Endothelial cell of umbilical vein (primary cell): ENCODE measurements around the gene FCN1. TPM values are rescaled to one million over a fixed set of nuclear protein-coding genes. Genes with fewer than 3 reads are reported as not detected.

ENCODE experiments used
- BruUV-seq: library from RNA; stranded (reverse); fragments of 400-500 nt; replicated peaks from 2 replicates; lab custom pipeline; 2021; lab: Mats Ljungman, UMichigan
- CTCF ChIA-PET: fragments of 300-600, 350-600 bp; sonication (Branson Sonifier 250); formaldehyde crosslinking; loops from one replicate; lab custom pipeline; 2021; ENCODE audit warnings: antibody characterized with exemption, inconsistent platforms; lab: Charles Lee
- POLR2A ChIA-PET: fragments of 300-600, 350-600 bp; sonication (Branson Sonifier 250); formaldehyde crosslinking; loops from one replicate; lab custom pipeline; 2021; ENCODE audit warnings: antibody characterized with exemption, inconsistent platforms; lab: Charles Lee
- DNase-seq: peaks from one replicate; pipeline ENCODE4 v3.0.0-alpha.2; 2011; ENCODE audit warnings: low read depth, low spot score
- FAIRE-seq: peaks from 2 replicates; lab custom pipeline; 2011; peaks lifted over from hg19 to GRCh38; lab: Jason Lieb, UNC
- H2AFZ ChIP-seq: 2 replicates; pipeline ENCODE4 v1.6.0; 2012; ENCODE audit warnings: low read depth, low read length, control low read depth, inconsistent platforms
- H3K27ac ChIP-seq: 2 replicates; pipeline ENCODE4 v1.5.1; 2011; ENCODE audit warnings: low read depth, mild to moderate bottlenecking, control low read depth, low read length, moderate library complexity; ENCODE audit not compliant: insufficient read depth
- H3K27me3 ChIP-seq, 2 experiments: 2 replicates each; pipeline versions ENCODE4 v1.6.0 to v1.6.1; 2011; ENCODE audit warnings: low read length in 2 of 2, mixed read lengths in 1 of 2; ENCODE audit not compliant: control insufficient read depth in 2 of 2, insufficient read depth in 2 of 2
- H3K36me3 ChIP-seq, 2 experiments: 2 replicates in 1 of 2; 3 replicates in 1 of 2; pipeline ENCODE4 v1.5.1; 2011; ENCODE audit warnings: low read length in 2 of 2, mild to moderate bottlenecking in 1 of 2, moderate library complexity in 1 of 2; ENCODE audit not compliant: control insufficient read depth in 2 of 2, insufficient read depth in 2 of 2; ENCODE audit errors: extremely low read depth in 1 of 2
- H3K4me1 ChIP-seq: 3 replicates; pipeline ENCODE4 v1.5.1; 2011; ENCODE audit warnings: mild to moderate bottlenecking, low read length; ENCODE audit not compliant: control insufficient read depth, insufficient read depth; ENCODE audit errors: extremely low read depth
- H3K4me2 ChIP-seq: 2 replicates; pipeline ENCODE4 v1.6.1; 2011; ENCODE audit warnings: low read length, control low read depth, mixed read lengths; ENCODE audit not compliant: insufficient read depth
- H3K4me3 ChIP-seq, 3 experiments: fragments of 200-600 bp in 1 of 3; sonication (generic), shearing (Covaris generic) in 1 of 3; replicated peaks in 1 of 3; 2 replicates each; pipeline ENCODE4 v1.5.1; 2011 to 2016; ENCODE audit warnings: control low read depth in 3 of 3, low read length in 3 of 3, mild to moderate bottlenecking in 2 of 3, inconsistent platforms in 1 of 3, low read depth in 1 of 3, moderate library complexity in 1 of 3; ENCODE audit not compliant: insufficient read depth in 1 of 3
- H3K79me2 ChIP-seq: 2 replicates; pipeline ENCODE4 v1.6.0; 2012; ENCODE audit warnings: low read length, inconsistent platforms; ENCODE audit not compliant: control insufficient read depth, insufficient read depth
- H3K9ac ChIP-seq: replicated peaks from 2 replicates; pipeline ENCODE3; 2011; ENCODE audit warnings: low read length, control low read depth; ENCODE audit not compliant: insufficient read depth; ENCODE audit errors: extremely low read depth
- H3K9me1 ChIP-seq: replicated peaks from 3 replicates; pipeline ENCODE4 v1.6.0; 2011; ENCODE audit warnings: mild to moderate bottlenecking, low read length; ENCODE audit not compliant: control insufficient read depth, insufficient read depth; ENCODE audit errors: extremely low read depth
- H3K9me3 ChIP-seq: replicated peaks from 2 replicates; pipeline ENCODE4 v1.5.1; 2012; ENCODE audit warnings: low read length, inconsistent platforms; ENCODE audit not compliant: control insufficient read depth, insufficient read depth
- H4K20me1 ChIP-seq: replicated peaks from 2 replicates; pipeline ENCODE3; 2011; ENCODE audit warnings: mild to moderate bottlenecking, low read length; ENCODE audit not compliant: control insufficient read depth, insufficient read depth; ENCODE audit errors: extremely low read depth
- CTCF ChIP-seq, 2 donors: IDR thresholded peaks; 1 replicate in 1 of 2; 2 replicates in 1 of 2; pipeline ENCODE4 v1.5.1; 2011; ENCODE audit warnings: low read length in 2 of 2, mild to moderate bottlenecking in 2 of 2, moderate library complexity in 2 of 2, control low read depth in 1 of 2, inconsistent platforms in 1 of 2, low read depth in 1 of 2; ENCODE audit not compliant: insufficient read depth in 1 of 2; ENCODE audit errors: extremely low read depth in 1 of 2
- EZH2 ChIP-seq: IDR thresholded peaks from 2 replicates; pipeline ENCODE4 v1.6.1; 2012; ENCODE audit warnings: borderline replicate concordance, low read depth, mild to moderate bottlenecking, moderate library complexity, low read length, inconsistent platforms; ENCODE audit not compliant: severe bottlenecking
- FOS ChIP-seq: IDR thresholded peaks from 2 replicates; pipeline ENCODE4 v1.6.1; 2011; ENCODE audit warnings: mild to moderate bottlenecking, low read length, moderate library complexity, borderline replicate concordance; ENCODE audit not compliant: insufficient read depth
- GATA2 ChIP-seq: IDR thresholded peaks from 2 replicates; pipeline ENCODE4 v1.7.0; 2011; ENCODE audit warnings: low read depth, mild to moderate bottlenecking, moderate library complexity, mixed read lengths, low read length; ENCODE audit not compliant: insufficient read length, insufficient read depth
- JUN ChIP-seq: IDR thresholded peaks from 2 replicates; pipeline ENCODE4 v1.6.1; 2011; ENCODE audit warnings: borderline replicate concordance, low read depth; ENCODE audit not compliant: insufficient read length, insufficient read depth
- MYC ChIP-seq: IDR thresholded peaks from one replicate; pipeline ENCODE4 v1.6.1; 2011; ENCODE audit warnings: mild to moderate bottlenecking, low read depth, low read length
- POLR2A ChIP-seq: IDR thresholded peaks from 2 replicates; pipeline ENCODE4 v1.6.1; 2012; ENCODE audit warnings: low read depth, mild to moderate bottlenecking, control low read depth, low read length
- POLR2AphosphoS5 ChIP-seq: IDR thresholded peaks from 2 replicates; pipeline ENCODE4 v1.6.1; 2012; ENCODE audit warnings: low read depth, mild to moderate bottlenecking, control low read depth, low read length, moderate library complexity; ENCODE audit not compliant: insufficient read depth
- dilution Hi-C: fragments of 300-500 bp; cut with MboI; formaldehyde crosslinking; loops from one replicate; pipeline ENCODE4 v1.15.0; 2019; ENCODE audit warnings: low sequenced_read_pairs; ENCODE audit not compliant: extremely low pct_ligation_motif_present
- intact Hi-C: fragments of 100-400 bp; cut with micrococcal nuclease; formaldehyde crosslinking; loops from one replicate; pipeline ENCODE4 v1.10.0; 2022
- polyA plus RNA-seq, 4 experiments: library from polyadenylated mRNA; depleted of rRNA in 3 of 4; stranded (reverse) in 3 of 4; unstranded in 1 of 4; fragments of >200 nt; gene quantifications; 2 replicates each; pipeline versions ENCODE4 v1.2.1 to v1.2.3, GENCODE V29; 2011 to 2012; ENCODE audit warnings: missing spikeins in 1 of 4
- total RNA-seq: library from RNA; stranded (reverse); gene quantifications from 2 replicates; pipeline ENCODE4 v1.2.3, GENCODE V29; 2021
- TF ChIP-seq, protein P1 (sequence below): IDR thresholded peaks from 2 replicates; pipeline ENCODE4 v1.6.1; 2011; ENCODE audit not compliant: insufficient read depth, insufficient read length

The FCN1 gene
- total and polyA plus RNA-seq, 2 donors (not counting 3 experiments of a cell fraction or from before 2014, with no cell fraction given) = not detected

GRCh38 chr9:134944916-134945315 lies 27.2 kb upstream of the FCN1 start:
- TF ChIP-seq POLR2AphosphoS5 = no peak
- TF ChIP-seq MYC = no peak
- no peak overlapping the region for H3K9ac ChIP-seq
- FAIRE-seq (no peak), DNase-seq (no peak)
- ChIA-PET CTCF (no interaction called here), POLR2A (no interaction called here)
- no peaks in the 10 kb centered on the region for H3K27me3 ChIP-seq
- no peaks in the 10 kb centered on the region for H3K9me3 ChIP-seq
- no peak overlapping the region for H2AFZ ChIP-seq
- intact Hi-C loops (no loop called here), dilution Hi-C loops (no loop called here)
- H3K27ac ChIP-seq = no peak overlapping the region
- no peaks in the 10 kb centered on the region for H4K20me1 ChIP-seq
- no peaks in the 10 kb centered on the region for H3K36me3 ChIP-seq
- H3K79me2 ChIP-seq = no peaks in the 10 kb centered on the region
- no TSS peak for BruUV-seq
- no peaks in the 10 kb centered on the region for H3K9me1 ChIP-seq
- H3K4me1 ChIP-seq = no peaks in the 10 kb centered on the region
- no peak overlapping the region for H3K4me2 ChIP-seq
- H3K4me3 ChIP-seq = no peak overlapping the region

- Histone ChIP-seq H2AFZ (no peak overlapping the region), H3K36me3 (no peaks in the 10 kb centered on the region), H3K4me2 (no peak overlapping the region), H4K20me1 (no peaks in the 10 kb centered on the region), H3K79me2 (no peaks in the 10 kb centered on the region), H3K4me1 (no peaks in the 10 kb centered on the region), H3K9me1 (no peaks in the 10 kb centered on the region), H3K27ac (no peak overlapping the region), H3K27me3 (no peaks in the 10 kb centered on the region), H3K9me3 (no peaks in the 10 kb centered on the region), H3K9ac (no peak overlapping the region), H3K4me3 (no peak overlapping the region)
- dilution Hi-C loops = no loop called here
- DNase-seq (no peak), FAIRE-seq (no peak)
- intact Hi-C loops = no loop called here
- BruUV-seq = no TSS peak
- POLR2A ChIA-PET = no interaction called here
- CTCF ChIA-PET = no interaction called here
- TF ChIP-seq EZH2 = no peak
- TF ChIP-seq POLR2AphosphoS5 = no peak
- no peak for TF ChIP-seq MYC
- TF ChIP-seq, protein P1, sequence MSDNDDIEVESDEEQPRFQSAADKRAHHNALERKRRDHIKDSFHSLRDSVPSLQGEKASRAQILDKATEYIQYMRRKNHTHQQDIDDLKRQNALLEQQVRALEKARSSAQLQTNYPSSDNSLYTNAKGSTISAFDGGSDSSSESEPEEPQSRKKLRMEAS = no peak
- TF ChIP-seq CTCF (IDR thresholded peaks at IDR 0.05; ENCODE audit: extremely low read depth in 1 of 2, insufficient read depth in 1 of 2, low read depth in 1 of 2, low read length in 2 of 2) = no peak
- no peak for TF ChIP-seq GATA2
- no peak for TF ChIP-seq JUN
- no peak for TF ChIP-seq POLR2A
- no peak for TF ChIP-seq FOS
Measured at GRCh38 chr9:134944351-134944802, 26.7 kb upstream of the FCN1 start.
